ENCODE results near the gene CCSER1.

Gene CCSER1

DNA sequence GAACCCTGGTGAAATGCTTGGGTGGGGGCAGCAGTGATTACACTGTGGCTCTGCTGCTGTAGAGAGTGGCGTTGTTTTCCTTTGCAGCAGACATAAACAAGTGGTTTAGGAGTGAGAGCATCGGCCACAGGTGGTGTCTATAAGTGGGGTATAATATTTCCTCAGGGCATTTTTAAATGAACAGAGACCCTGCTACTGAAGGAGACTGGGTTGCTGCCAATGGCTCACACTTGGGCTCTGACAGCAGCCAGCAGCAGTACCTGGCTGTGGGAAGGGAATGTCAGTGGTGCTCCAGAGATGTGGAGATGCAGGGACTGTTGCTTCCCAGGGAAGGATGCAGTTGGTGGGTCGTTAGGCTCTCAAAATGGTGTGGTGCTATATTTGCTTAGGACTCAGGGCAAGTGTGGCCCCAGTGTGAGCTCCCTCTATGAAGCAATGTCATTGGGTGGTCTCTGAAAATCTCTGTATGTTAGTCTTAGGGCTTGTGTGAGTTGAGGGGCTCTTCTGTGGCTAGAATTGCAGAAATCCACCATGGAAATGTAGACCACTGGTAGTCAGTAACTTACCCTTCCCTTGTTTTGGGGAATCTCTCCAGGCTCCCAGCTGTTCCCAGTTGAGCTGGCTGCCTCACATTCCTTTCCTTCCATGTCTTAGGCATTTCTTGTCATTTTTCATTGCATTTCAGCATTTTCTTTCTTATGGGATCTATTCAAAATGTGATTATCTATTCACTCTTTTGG is 1153.5 kb downstream of the CCSER1 start:
- no peaks in the 10 kb centered on the region for H3K36me3 ChIP-seq
- H3K27me3 ChIP-seq = no peaks in the 10 kb centered on the region; the same call in 1 of the 2 replicates
- no peak for TF ChIP-seq CTCF (IDR thresholded peaks at IDR 0.05; ENCODE audit: low read depth, low read length)
- no peaks in the 10 kb centered on the region for H3K4me1 ChIP-seq
- no peaks in the 10 kb centered on the region for H3K9me3 ChIP-seq
- H3K4me3 ChIP-seq (ENCODE audit: low read depth, low read length) = no peak overlapping the region
- no peak for DNase-seq

- no peaks in the 10 kb centered on the region for H3K4me1 ChIP-seq
- no peaks in the 10 kb centered on the region for H3K9me3 ChIP-seq
- no peak for DNase-seq
- no peaks in the 10 kb centered on the region; the same call in 1 of the 2 replicates for H3K27me3 ChIP-seq
- H3K36me3 ChIP-seq = no peaks in the 10 kb centered on the region
- no peak for TF ChIP-seq CTCF (IDR thresholded peaks at IDR 0.05; ENCODE audit: low read depth, low read length)
- H3K4me3 ChIP-seq (ENCODE audit: low read depth, low read length) = no peak overlapping the region
These were observed 1155.0 kb downstream of the CCSER1 start for GRCh38 chr4:91282217-91282616.

DNA sequence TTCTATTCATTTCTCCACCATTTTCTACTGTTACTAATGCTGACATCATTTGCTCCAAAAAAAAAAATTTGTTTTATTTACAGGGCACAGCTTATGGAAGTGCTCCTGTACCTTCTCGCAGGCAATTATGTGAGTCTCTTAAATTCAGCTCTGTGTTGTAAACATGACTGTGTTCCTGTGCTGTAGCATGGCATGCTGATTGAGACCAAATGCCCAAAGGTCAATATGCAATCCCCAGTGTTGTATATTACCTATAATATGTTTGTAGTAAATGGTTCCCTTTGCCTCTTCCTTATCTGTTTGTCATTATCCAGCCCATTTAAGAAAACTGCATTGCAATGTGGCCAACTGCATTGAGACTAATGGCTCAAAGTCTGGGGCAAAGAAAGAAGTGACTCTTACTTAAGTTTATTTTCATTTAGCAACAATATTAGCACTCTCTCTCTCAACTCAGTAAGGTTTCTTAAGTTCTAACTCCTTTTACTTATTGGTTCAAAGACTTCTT is 1156.6 kb downstream of the CCSER1 start:
- TF ChIP-seq CTCF (IDR thresholded peaks at IDR 0.05; ENCODE audit: low read depth, low read length) = no peak
- DNase-seq = no peak

GRCh38 chr4:91284480-91284879 is 1157.3 kb downstream of the CCSER1 start:
- Histone ChIP-seq H3K4me3 (ENCODE audit: low read depth, low read length) (no peak overlapping the region), H3K4me1 (no peaks in the 10 kb centered on the region), H3K27me3 (no peaks in the 10 kb centered on the region; the same call in 1 of the 2 replicates), H3K36me3 (no peaks in the 10 kb centered on the region), H3K9me3 (no peaks in the 10 kb centered on the region)
- no peak for TF ChIP-seq CTCF (IDR thresholded peaks at IDR 0.05; ENCODE audit: low read depth, low read length)
- DNase-seq = no peak

More for the DNA sequence above, 1156.6 kb downstream of the CCSER1 start:
- no peaks in the 10 kb centered on the region for H3K9me3 ChIP-seq
- H3K4me3 ChIP-seq (ENCODE audit: low read depth, low read length) = no peak overlapping the region
- no peaks in the 10 kb centered on the region for H3K4me1 ChIP-seq
- H3K36me3 ChIP-seq = no peaks in the 10 kb centered on the region
- H3K27me3 ChIP-seq = no peaks in the 10 kb centered on the region; the same call in 1 of the 2 replicates

GRCh38 chr4:91285487-91285886 is 1158.3 kb downstream of the CCSER1 start:
- Histone ChIP-seq H3K9me3 (no peaks in the 10 kb centered on the region), H3K27me3 (no peaks in the 10 kb centered on the region; the same call in 1 of the 2 replicates), H3K36me3 (no peaks in the 10 kb centered on the region), H3K4me3 (ENCODE audit: low read depth, low read length) (no peak overlapping the region), H3K4me1 (no peaks in the 10 kb centered on the region)
- DNase-seq = no peak
- no peak for TF ChIP-seq CTCF (IDR thresholded peaks at IDR 0.05; ENCODE audit: low read depth, low read length)

GRCh38 chr4:91288702-91289311 is 1161.6 kb downstream of the CCSER1 start:
- Histone ChIP-seq H3K36me3 (no peaks in the 10 kb centered on the region), H3K27me3 (no peaks in the 10 kb centered on the region; the same call in 1 of the 2 replicates), H3K9me3 (no peaks in the 10 kb centered on the region), H3K4me3 (ENCODE audit: low read depth, low read length) (no peak overlapping the region), H3K4me1 (no peaks in the 10 kb centered on the region)
- no peak for DNase-seq
- TF ChIP-seq CTCF (IDR thresholded peaks at IDR 0.05; ENCODE audit: low read depth, low read length) = no peak

All from BE2C (cell line).